H9 (cell line): Measurements from ENCODE around the gene PABPC3. TPM values are rescaled to one million over a fixed set of nuclear protein-coding genes. Genes with fewer than 3 reads are reported as not detected.

Experiments used
- DNase-seq: peaks from one replicate; pipeline ENCODE4 v3.0.0-alpha.2; 2017
- H2AFZ ChIP-seq: one replicate; pipeline ENCODE4 v1.6.1; 2013; ENCODE audit warnings: mild to moderate bottlenecking, low read length, control low read depth, moderate library complexity
- H2AK5ac ChIP-seq: 2 replicates; pipeline ENCODE4 v1.6.1; 2013; ENCODE audit warnings: low read length, control low read depth, mixed read lengths; ENCODE audit not compliant: insufficient read length
- H2BK120ac ChIP-seq: one replicate; pipeline ENCODE4 v1.6.1; 2013; ENCODE audit warnings: low read depth, mild to moderate bottlenecking, low read length, control low read depth, inconsistent platforms; ENCODE audit not compliant: poor library complexity, severe bottlenecking
- H2BK12ac ChIP-seq: 2 replicates; pipeline ENCODE4 v1.6.1; 2013; ENCODE audit warnings: low read length, control low read depth, mixed read lengths, low read depth; ENCODE audit not compliant: insufficient read length
- H2BK15ac ChIP-seq: 2 replicates; pipeline ENCODE4 v1.6.1; 2013; ENCODE audit warnings: low read depth, low read length, control low read depth
- H2BK20ac ChIP-seq: one replicate; pipeline ENCODE4 v1.6.1; 2013; ENCODE audit warnings: low read depth, mild to moderate bottlenecking, low read length, control low read depth, inconsistent platforms; ENCODE audit not compliant: poor library complexity, severe bottlenecking
- H2BK5ac ChIP-seq: 2 replicates; pipeline ENCODE4 v1.6.1; 2013; ENCODE audit warnings: low read length, control low read depth, mixed read lengths; ENCODE audit not compliant: insufficient read length
- H3K14ac ChIP-seq: 2 replicates; pipeline ENCODE4 v1.6.1; 2013; ENCODE audit warnings: low read length, control low read depth; ENCODE audit not compliant: insufficient read depth
- H3K18ac ChIP-seq: 2 replicates; pipeline ENCODE4 v1.6.1; 2013; ENCODE audit warnings: low read depth, mild to moderate bottlenecking, mixed read lengths, low read length, control low read depth; ENCODE audit not compliant: insufficient read length
- H3K23ac ChIP-seq: 2 replicates; pipeline ENCODE4 v1.6.1; 2013; ENCODE audit warnings: low read length, control low read depth, mixed read lengths, low read depth; ENCODE audit not compliant: insufficient read length
- H3K23me2 ChIP-seq: 2 replicates; pipeline ENCODE4 v1.6.1; 2013; ENCODE audit warnings: low read depth, mild to moderate bottlenecking, mixed read lengths, low read length, control low read depth; ENCODE audit not compliant: insufficient read length, poor library complexity, severe bottlenecking
- H3K27ac ChIP-seq: 2 replicates; pipeline ENCODE4 v1.5.1; 2013; ENCODE audit warnings: low read length, control low read depth, mixed read lengths, low read depth; ENCODE audit not compliant: insufficient read length
- H3K27me3 ChIP-seq: 2 replicates; pipeline ENCODE4 v1.6.1; 2013; ENCODE audit warnings: low read length, control low read depth, inconsistent platforms; ENCODE audit not compliant: insufficient read depth
- H3K4ac ChIP-seq: 2 replicates; pipeline ENCODE4 v1.6.1; 2013; ENCODE audit warnings: low read depth, mild to moderate bottlenecking, control low read depth, inconsistent platforms, low read length, moderate library complexity
- H3K4me1 ChIP-seq: 2 replicates; pipeline ENCODE4 v1.6.1; 2013; ENCODE audit warnings: low read length, control low read depth, inconsistent platforms; ENCODE audit not compliant: insufficient read depth
- H3K4me2 ChIP-seq: 2 replicates; pipeline ENCODE4 v1.6.1; 2013; ENCODE audit warnings: low read length, control low read depth, mixed read lengths; ENCODE audit not compliant: insufficient read length, insufficient read depth
- H3K56ac ChIP-seq: 2 replicates; pipeline ENCODE4 v1.6.1; 2013; ENCODE audit warnings: low read depth, mild to moderate bottlenecking, mixed read lengths, low read length, control low read depth; ENCODE audit not compliant: insufficient read length
- H3K79me1 ChIP-seq: 2 replicates; pipeline ENCODE4 v1.6.1; 2013; ENCODE audit warnings: low read depth, mild to moderate bottlenecking, moderate library complexity, low read length, control low read depth, inconsistent platforms; ENCODE audit not compliant: insufficient read depth, poor library complexity, severe bottlenecking
- H3K79me2 ChIP-seq: 2 replicates; pipeline ENCODE4 v1.6.1; 2013; ENCODE audit warnings: low read length, control low read depth, inconsistent platforms; ENCODE audit not compliant: insufficient read depth
- H3K9ac ChIP-seq: 2 replicates; pipeline ENCODE4 v1.6.1; 2013; ENCODE audit warnings: low read length, control low read depth, mixed read lengths; ENCODE audit not compliant: insufficient read length; ENCODE audit errors: extremely low read depth
- H3K9me3 ChIP-seq: one replicate; pipeline ENCODE4 v1.6.1; 2013; ENCODE audit warnings: low read depth, low read length, inconsistent platforms; ENCODE audit not compliant: control insufficient read depth
- H3T11ph ChIP-seq: one replicate; pipeline ENCODE4 v1.6.1; 2013; ENCODE audit warnings: mild to moderate bottlenecking, low read length, control low read depth, inconsistent platforms
- H4K20me1 ChIP-seq: one replicate; pipeline ENCODE4 v1.6.1; 2013; ENCODE audit not compliant: control insufficient read depth, insufficient read length, insufficient read depth
- H4K5ac ChIP-seq: 2 replicates; pipeline ENCODE4 v1.6.1; 2013; ENCODE audit warnings: low read depth, mild to moderate bottlenecking, mixed read lengths, low read length, control low read depth; ENCODE audit not compliant: insufficient read length
- H4K8ac ChIP-seq: replicated peaks from 2 replicates; pipeline ENCODE4 v1.6.1; 2013; ENCODE audit warnings: low read length, control low read depth, mixed read lengths, low read depth; ENCODE audit not compliant: insufficient read length
- H4K91ac ChIP-seq: 2 replicates; pipeline ENCODE4 v1.6.1; 2013; ENCODE audit warnings: low read depth, mild to moderate bottlenecking, moderate library complexity, mixed read lengths, low read length, control low read depth; ENCODE audit not compliant: insufficient read length
- H3K27ac Mint-ChIP-seq, 3 experiments: 2 replicates in 2 of 3; 3 replicates in 1 of 3; pipeline ENCODE4 v1.8.0; 2020 to 2021; ENCODE audit warnings: mixed read lengths in 3 of 3, mild to moderate bottlenecking in 1 of 3, moderate library complexity in 1 of 3
- H3K27me3 Mint-ChIP-seq: 2 replicates; pipeline ENCODE4 v1.8.0; 2021; ENCODE audit warnings: low read depth, mild to moderate bottlenecking, moderate library complexity, mixed read lengths
- H3K36me3 Mint-ChIP-seq, 3 experiments: 2 replicates in 2 of 3; 3 replicates in 1 of 3; pipeline ENCODE4 v1.8.0; 2020 to 2021; ENCODE audit warnings: low read depth in 3 of 3, mixed read lengths in 3 of 3; ENCODE audit not compliant: insufficient read depth in 1 of 3
- H3K4me1 Mint-ChIP-seq, 2 experiments: 2 replicates each; pipeline ENCODE4 v1.8.0; 2020; ENCODE audit warnings: mixed read lengths in 2 of 2
- H3K4me3 Mint-ChIP-seq, 2 experiments: 2 replicates in 1 of 2; 3 replicates in 1 of 2; pipeline ENCODE4 v1.8.0; 2020 to 2021; ENCODE audit warnings: mild to moderate bottlenecking in 2 of 2, mixed read lengths in 2 of 2, moderate library complexity in 1 of 2
- H3K9me3 Mint-ChIP-seq, 2 experiments: 2 replicates in 1 of 2; 3 replicates in 1 of 2; pipeline ENCODE4 v1.8.0; 2020; ENCODE audit warnings: mild to moderate bottlenecking in 2 of 2, mixed read lengths in 2 of 2, moderate library complexity in 1 of 2
- CTCF ChIP-seq: fragments of 200-600 bp; sonication (generic); conservative IDR thresholded peaks from 3 replicates; pipeline ENCODE4 v1.8.0; 2021; ENCODE audit warnings: antibody characterized with exemption, mild to moderate bottlenecking
- WGBS: extraction: QIAGEN DNeasy Blood & Tissue Kit; methylation state at CpG from one replicate; pipeline ENCODE4 v1.1.7; 2013; ENCODE audit warnings: missing lambda C conversion rate, low lambda C conversion rate, mixed read lengths; ENCODE audit not compliant: insufficient read length; ENCODE audit errors: extremely low coverage; 5-methylcytosine and 5-hydroxymethylcytosine counted together
- total RNA-seq: library from RNA; stranded (reverse); gene quantifications from 2 replicates; pipeline ENCODE4 v1.2.1, GENCODE V29; 2021

PABPC3 gene
- total RNA-seq, 1 experiment from 2014 or later, result 0.31 TPM

DNA sequence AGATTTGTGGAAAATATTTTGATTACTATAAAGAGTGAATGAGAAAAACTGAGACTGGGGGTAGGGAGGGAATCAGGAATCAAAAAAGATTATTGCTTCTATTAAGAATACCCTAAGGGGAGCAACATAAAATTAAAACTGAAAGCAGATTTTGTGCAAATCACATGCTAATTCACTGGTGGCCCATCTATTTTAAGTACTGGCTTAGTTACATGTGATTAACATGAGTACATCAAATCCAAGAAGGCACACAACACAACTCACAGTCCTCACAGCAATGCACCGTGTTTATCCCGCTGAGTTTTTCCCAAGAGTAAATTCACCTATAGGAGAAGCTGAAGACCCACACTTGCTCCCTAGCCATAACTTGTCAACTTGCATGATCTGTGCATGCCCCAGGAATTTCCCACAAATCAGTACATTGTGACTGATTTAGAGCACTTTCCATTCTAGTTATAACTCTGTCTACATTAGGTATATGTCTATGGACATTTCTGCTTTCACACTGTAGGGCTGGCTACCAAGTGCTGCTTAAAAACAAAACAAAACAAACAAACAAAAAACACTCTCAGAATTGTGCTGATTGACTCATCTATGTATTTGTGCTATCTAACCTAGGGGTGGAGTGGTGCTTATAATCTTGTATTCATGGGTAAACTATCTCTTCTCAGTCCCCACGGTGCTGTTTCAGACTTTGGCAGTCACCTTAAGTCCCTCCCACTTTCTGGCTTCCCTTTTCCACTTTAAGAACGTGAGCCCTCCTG lies 51.9 kb downstream of the PABPC3 start:
- Histone ChIP-seq H3K9me3 (no peaks in the 10 kb centered on the region), H4K5ac (no peak overlapping the region), H3K4me1 (peaks cover 3% of the 10 kb centered on the region; the same call in 1 of the 2 replicates), H3K27ac (no peak overlapping the region), H3K27me3 (no peaks in the 10 kb centered on the region), H3K4ac (no peak overlapping the region), H3K56ac (no peak overlapping the region), H3K14ac (no peak overlapping the region), H2BK5ac (no peak overlapping the region), H3K18ac (no peak overlapping the region), H3K23ac (no peak overlapping the region), H2BK12ac (no peak overlapping the region), H3T11ph (no peak overlapping the region), H4K91ac (no peak overlapping the region), H3K23me2 (no peaks in the 10 kb centered on the region), H4K8ac (no peak overlapping the region), H3K79me2 (no peaks in the 10 kb centered on the region), H2AK5ac (no peak overlapping the region), H4K20me1 (no peaks in the 10 kb centered on the region), H3K79me1 (no peaks in the 10 kb centered on the region), H2BK120ac (no peak overlapping the region), H3K4me2 (no peak overlapping the region), H2AFZ (no peak overlapping the region), H3K9ac (no peak overlapping the region), H2BK20ac (no peak overlapping the region), H2BK15ac (no peak overlapping the region)
- H3K27me3 Mint-ChIP-seq, result peaks cover 3% of the 10 kb centered on the region; the same call in 1 of the 2 replicates
- WGBS, result no CpG with 5 or more reads among the region's 4 CpGs
- peaks cover 25 to 26% of the 10 kb centered on the region in 2 experiments for H3K4me1 Mint-ChIP-seq
- H3K4me3 Mint-ChIP-seq, result no peak overlapping the region
- DNase-seq, result no peak
- TF ChIP-seq CTCF, result no peak
- 0 out of 7 replicates have a peak, but pooled peaks cover 0 to 5% (median 1%) of the 10 kb centered on the region in 3 experiments for H3K36me3 Mint-ChIP-seq
- H3K27ac Mint-ChIP-seq, result no peak overlapping the region
- H3K9me3 Mint-ChIP-seq, result peaks cover 4 to 5% of the 10 kb centered on the region in 2 experiments; a peak in 4 of 5 replicates
